SK-N-SH (cell line): ENCODE results near the gene SLC6A3. TPM values are rescaled to one million over a fixed set of nuclear protein-coding genes. Genes with fewer than 3 reads are reported as not detected.

ENCODE experiments used
- CTCF ChIA-PET: fragments of 300-600, 350-600 bp; formaldehyde crosslinking; extraction: SDS; loops from one replicate; lab custom pipeline; 2021; lab: Yijun Ruan, JAX
- POLR2A ChIA-PET: fragments of 350-600 bp; sonication (Branson Sonifier 250); formaldehyde crosslinking; extraction: SDS; loops from one replicate; lab custom pipeline; 2020; ENCODE audit warnings: antibody characterized with exemption, inconsistent platforms; lab: Yijun Ruan, JAX
- DNase-seq: peaks from one replicate; pipeline ENCODE4 v3.0.0; 2012
- H2AFZ ChIP-seq: fragments of 200-600 bp; sonication (generic); 2 replicates; pipeline ENCODE4 v1.8.1; 2016; ENCODE audit warnings: antibody characterized with exemption, mild to moderate bottlenecking, low read depth
- H3F3A ChIP-seq: fragments of 200-600 bp; sonication (generic); replicated peaks from 2 replicates; pipeline ENCODE3; 2016; ENCODE audit warnings: antibody characterized with exemption, mild to moderate bottlenecking; ENCODE audit not compliant: insufficient read depth
- H3K27ac ChIP-seq, 2 experiments: fragments of 200-500 bp in 1 of 2; fragments of 200-600 bp in 1 of 2; sonication (Bioruptor generic) in 1 of 2; sonication (generic), shearing (Covaris generic) in 1 of 2; 2 replicates each; pipeline versions ENCODE4 v1.5.1 to v1.6.1; 2014 to 2016; ENCODE audit warnings: low read depth in 2 of 2, inconsistent platforms in 1 of 2, low read length in 1 of 2, mild to moderate bottlenecking in 1 of 2, mixed read lengths in 1 of 2
- H3K27me3 ChIP-seq: fragments of 200-600 bp; sonication (generic), shearing (Covaris generic); 2 replicates; pipeline ENCODE4 v1.6.1; 2016; ENCODE audit warnings: mixed run types; ENCODE audit not compliant: insufficient read depth
- H3K36me3 ChIP-seq, 2 experiments: fragments of 200-500 bp in 1 of 2; fragments of 200-600 bp in 1 of 2; sonication (Bioruptor generic) in 1 of 2; sonication (generic) in 1 of 2; replicated peaks in 1 of 2; 2 replicates each; pipeline versions ENCODE3 to v1.5.1; 2014 to 2016; ENCODE audit warnings: low read length in 1 of 2, mild to moderate bottlenecking in 1 of 2; ENCODE audit not compliant: insufficient read depth in 2 of 2, control insufficient read depth in 1 of 2
- H3K4me1 ChIP-seq, 2 experiments: fragments of 200-500 bp in 1 of 2; fragments of 200-600 bp in 1 of 2; sonication (Bioruptor generic) in 1 of 2; sonication (generic), shearing (Covaris generic) in 1 of 2; 2 replicates each; pipeline versions ENCODE4 v1.5.1 to v1.6.1; 2014 to 2016; ENCODE audit warnings: low read depth in 1 of 2, low read length in 1 of 2, mixed run types in 1 of 2; ENCODE audit not compliant: insufficient read depth in 2 of 2, control insufficient read depth in 1 of 2
- H3K4me2 ChIP-seq: fragments of 200-600 bp; sonication (generic), shearing (Covaris generic); 2 replicates; pipeline ENCODE4 v1.6.1; 2017; ENCODE audit warnings: mixed run types
- H3K4me3 ChIP-seq, 2 experiments: fragments of 200-500 bp in 1 of 2; fragments of 200-600 bp in 1 of 2; sonication (Bioruptor generic) in 1 of 2; sonication (generic), shearing (Covaris generic) in 1 of 2; 2 replicates each; pipeline versions ENCODE4 v1.5.1 to v1.8.1; 2014 to 2016; ENCODE audit warnings: low read depth in 2 of 2, inconsistent platforms in 1 of 2, low read length in 1 of 2, mild to moderate bottlenecking in 1 of 2, mixed read lengths in 1 of 2, moderate library complexity in 1 of 2
- H3K79me2 ChIP-seq: fragments of 200-600 bp; sonication (generic); 2 replicates; pipeline ENCODE4 v1.8.1; 2017; ENCODE audit warnings: mild to moderate bottlenecking; ENCODE audit not compliant: insufficient read depth
- H3K9ac ChIP-seq: fragments of 200-600 bp; sonication (generic); 2 replicates; pipeline ENCODE4 v1.6.1; 2017; ENCODE audit warnings: mixed run types
- H3K9me2 ChIP-seq: fragments of 200-600 bp; sonication (generic); 2 replicates; pipeline ENCODE4 v1.6.1; 2017; ENCODE audit warnings: mixed run types
- H3K9me3 ChIP-seq: fragments of 200-600 bp; sonication (generic); 2 replicates; pipeline ENCODE4 v1.6.1; 2017; ENCODE audit warnings: mixed run types, mild to moderate bottlenecking, moderate library complexity
- H4K20me1 ChIP-seq: fragments of 200-600 bp; sonication (generic); 2 replicates; pipeline ENCODE4 v1.6.1; 2017; ENCODE audit warnings: mild to moderate bottlenecking, mixed run types; ENCODE audit not compliant: insufficient read depth
- ELF1 ChIP-seq: IDR thresholded peaks from 2 replicates; pipeline ENCODE4 v1.4.0; 2012
- EZH2phosphoT487 ChIP-seq: fragments of 200-600 bp; sonication (generic); IDR thresholded peaks from 2 replicates; pipeline ENCODE4 v1.6.1; 2017; ENCODE audit warnings: low read depth, mixed run types, mild to moderate bottlenecking, antibody characterized with exemption, moderate library complexity, borderline replicate concordance
- FOXM1 ChIP-seq: IDR thresholded peaks from 2 replicates; pipeline ENCODE4 v1.4.0; 2012; ENCODE audit warnings: low read depth, mild to moderate bottlenecking
- MEF2A ChIP-seq: IDR thresholded peaks from 2 replicates; pipeline ENCODE4 v1.4.0; 2012; ENCODE audit warnings: low read depth, borderline replicate concordance
- NFIC ChIP-seq: IDR thresholded peaks from 2 replicates; pipeline ENCODE4 v1.4.0; 2012; ENCODE audit warnings: borderline replicate concordance
- NRF1 ChIP-seq: IDR thresholded peaks from 2 replicates; pipeline ENCODE4 v1.6.1; 2012; ENCODE audit warnings: low read depth, mild to moderate bottlenecking, low read length
- PBX3 ChIP-seq: IDR thresholded peaks from 2 replicates; pipeline ENCODE4; 2012
- POLR2AphosphoS5 ChIP-seq: IDR thresholded peaks from 2 replicates; pipeline ENCODE4 v1.6.1; 2012; ENCODE audit warnings: low read depth, low read length
- RFX5 ChIP-seq: IDR thresholded peaks from 2 replicates; pipeline ENCODE4 v1.6.1; 2012; ENCODE audit warnings: mild to moderate bottlenecking, improper control_type of control experiment, low read length
- SIN3A ChIP-seq: IDR thresholded peaks from 2 replicates; pipeline ENCODE4 v1.6.1; 2012; ENCODE audit warnings: low read depth, mild to moderate bottlenecking, low read length, moderate library complexity, borderline replicate concordance
- TAF1 ChIP-seq: IDR thresholded peaks from 2 replicates; pipeline ENCODE4 v1.6.1; 2012; ENCODE audit warnings: low read depth, mild to moderate bottlenecking, low read length, moderate library complexity, borderline replicate concordance
- TCF12 ChIP-seq: IDR thresholded peaks from 2 replicates; pipeline ENCODE4 v1.4.0; 2012
- TEAD4 ChIP-seq: IDR thresholded peaks from 2 replicates; pipeline ENCODE4 v1.4.0; 2012; ENCODE audit warnings: mild to moderate bottlenecking, borderline replicate concordance; ENCODE audit not compliant: insufficient read depth
- USF2 ChIP-seq: fragments of 150-350 bp; IDR thresholded peaks from 2 replicates; pipeline ENCODE4 v1.6.1; 2017; ENCODE audit warnings: antibody characterized with exemption, low read length, low read depth, borderline replicate concordance
- YY1 ChIP-seq: IDR thresholded peaks from 2 replicates; pipeline ENCODE4 v1.4.0; 2012; ENCODE audit warnings: low read depth, mild to moderate bottlenecking
- ZBTB33 ChIP-seq: IDR thresholded peaks from 2 replicates; pipeline ENCODE4 v1.4.0; 2012; ENCODE audit warnings: low read depth, borderline replicate concordance
- WGBS: methylation state at CpG from one replicate; pipeline ENCODE4 v1.1.6; 2017; ENCODE audit warnings: low lambda C conversion rate; 5-methylcytosine and 5-hydroxymethylcytosine counted together
- polyA plus RNA-seq, 3 experiments: library from polyadenylated mRNA; depleted of rRNA; stranded (reverse); fragments of >200 nt; gene quantifications; 2 replicates each; pipeline ENCODE4 v1.2.3, GENCODE V29; 2012
- TF ChIP-seq, protein P1 (sequence below): IDR thresholded peaks from 2 replicates; pipeline ENCODE4 v1.6.1; 2012; ENCODE audit warnings: mild to moderate bottlenecking, low read depth, low read length, moderate library complexity
- TF ChIP-seq, protein P2 (sequence below): IDR thresholded peaks from 2 replicates; pipeline ENCODE4 v1.4.0; 2012; ENCODE audit warnings: low read depth

Gene SLC6A3
- polyA plus RNA-seq, 1 of the 3 experiments (the other 2 are of a cell fraction), result not detected

DNA sequence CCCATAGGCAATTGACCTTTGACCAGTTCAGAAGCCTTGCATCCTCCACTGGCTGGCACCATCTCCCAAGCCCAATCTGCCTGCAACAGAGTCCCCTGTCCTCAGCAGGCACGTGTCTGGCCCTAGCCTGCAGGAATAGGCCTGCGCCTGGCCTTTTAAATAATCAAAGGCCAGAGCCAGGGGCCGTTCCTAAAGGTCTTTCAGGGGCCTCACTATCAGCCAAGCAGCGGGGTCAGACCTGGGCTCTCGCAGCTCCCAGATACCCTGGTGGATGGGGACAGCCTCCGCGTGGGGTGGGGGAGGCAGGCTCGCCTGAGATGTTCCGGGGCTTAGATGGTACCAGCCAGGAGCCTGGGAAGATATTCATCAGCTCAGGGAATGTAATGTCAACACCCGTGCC lies 32.6 kb downstream of the SLC6A3 start (continued):
- no peak for TF ChIP-seq ZBTB33
- TF ChIP-seq PBX3, result no peak
- TF ChIP-seq, all 33 proteins: peak for 0

GRCh38 chr5:1412163-1412562 lies 33.1 kb downstream of the SLC6A3 start:
- Histone ChIP-seq H3K9ac (no peak overlapping the region), H3K9me2 (no peaks in the 10 kb centered on the region)
- DNase-seq, result no peak
- TF ChIP-seq YY1 (no peak), ELF1 (no peak), MEF2A (no peak), EZH2phosphoT487 (no peak), ZBTB33 (no peak), NRF1 (no peak), NFIC (no peak), TAF1 (no peak), RFX5 (no peak), USF2 (no peak), POLR2AphosphoS5 (no peak), FOXM1 (no peak), TCF12 (no peak), TEAD4 (no peak), SIN3A (no peak)
- TF ChIP-seq, protein P1, sequence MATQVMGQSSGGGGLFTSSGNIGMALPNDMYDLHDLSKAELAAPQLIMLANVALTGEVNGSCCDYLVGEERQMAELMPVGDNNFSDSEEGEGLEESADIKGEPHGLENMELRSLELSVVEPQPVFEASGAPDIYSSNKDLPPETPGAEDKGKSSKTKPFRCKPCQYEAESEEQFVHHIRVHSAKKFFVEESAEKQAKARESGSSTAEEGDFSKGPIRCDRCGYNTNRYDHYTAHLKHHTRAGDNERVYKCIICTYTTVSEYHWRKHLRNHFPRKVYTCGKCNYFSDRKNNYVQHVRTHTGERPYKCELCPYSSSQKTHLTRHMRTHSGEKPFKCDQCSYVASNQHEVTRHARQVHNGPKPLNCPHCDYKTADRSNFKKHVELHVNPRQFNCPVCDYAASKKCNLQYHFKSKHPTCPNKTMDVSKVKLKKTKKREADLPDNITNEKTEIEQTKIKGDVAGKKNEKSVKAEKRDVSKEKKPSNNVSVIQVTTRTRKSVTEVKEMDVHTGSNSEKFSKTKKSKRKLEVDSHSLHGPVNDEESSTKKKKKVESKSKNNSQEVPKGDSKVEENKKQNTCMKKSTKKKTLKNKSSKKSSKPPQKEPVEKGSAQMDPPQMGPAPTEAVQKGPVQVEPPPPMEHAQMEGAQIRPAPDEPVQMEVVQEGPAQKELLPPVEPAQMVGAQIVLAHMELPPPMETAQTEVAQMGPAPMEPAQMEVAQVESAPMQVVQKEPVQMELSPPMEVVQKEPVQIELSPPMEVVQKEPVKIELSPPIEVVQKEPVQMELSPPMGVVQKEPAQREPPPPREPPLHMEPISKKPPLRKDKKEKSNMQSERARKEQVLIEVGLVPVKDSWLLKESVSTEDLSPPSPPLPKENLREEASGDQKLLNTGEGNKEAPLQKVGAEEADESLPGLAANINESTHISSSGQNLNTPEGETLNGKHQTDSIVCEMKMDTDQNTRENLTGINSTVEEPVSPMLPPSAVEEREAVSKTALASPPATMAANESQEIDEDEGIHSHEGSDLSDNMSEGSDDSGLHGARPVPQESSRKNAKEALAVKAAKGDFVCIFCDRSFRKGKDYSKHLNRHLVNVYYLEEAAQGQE, result no peak
- TF ChIP-seq, protein P2, sequence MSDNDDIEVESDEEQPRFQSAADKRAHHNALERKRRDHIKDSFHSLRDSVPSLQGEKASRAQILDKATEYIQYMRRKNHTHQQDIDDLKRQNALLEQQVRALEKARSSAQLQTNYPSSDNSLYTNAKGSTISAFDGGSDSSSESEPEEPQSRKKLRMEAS, result no peak
- TF ChIP-seq, all 33 proteins: peak for 0
- no peaks in the 10 kb centered on the region for H3K79me2 ChIP-seq
- no peak overlapping the region for H3K4me2 ChIP-seq
- ChIA-PET CTCF (interaction anchor here (0.8 kb wide), 1 partner anchor 38 kb away, joined by 3 read pairs; no protein-coding TSS in a partner anchor), POLR2A (no interaction called here)
- no peaks in the 10 kb centered on the region for H4K20me1 ChIP-seq
- no peaks in the 10 kb centered on the region for H3K36me3 ChIP-seq
- no peaks in the 10 kb centered on the region for H3K4me1 ChIP-seq
- H3K4me3 ChIP-seq, result no peak overlapping the region
- H3K9me3 ChIP-seq, result no peaks in the 10 kb centered on the region
- H2AFZ ChIP-seq, result no peak overlapping the region
- H3F3A ChIP-seq, result no peaks in the 10 kb centered on the region
- no peaks in the 10 kb centered on the region for H3K27me3 ChIP-seq
- 50% methylated on average over 12 of the region's 16 CpGs for WGBS
- H3K27ac ChIP-seq, result no peak overlapping the region
